HepG2 (cell line): ENCODE measurements around the gene KRTAP4-16. TPM values are rescaled to one million over a fixed set of nuclear protein-coding genes. Genes with fewer than 3 reads are reported as not detected.
"Not testable (repeated sequence)": the region's sequence is repeated elsewhere in the genome, so short reads cannot be mapped to it uniquely, and the experiment has no call there.

Source experiments
- ATAC-seq: fragments of 200-7000 bp; cut with Tn5 transposase; 3 replicates; pipeline ENCODE4 v1.9.1; 2020; ENCODE audit warnings: mild to moderate bottlenecking, moderate library complexity
- BruUV-seq: library from RNA; stranded (reverse); fragments of 400-500 nt; replicated peaks from 2 replicates; lab custom pipeline; 2021; lab: Mats Ljungman, UMichigan
- CTCF ChIA-PET: fragments of 300-600 bp; formaldehyde crosslinking; extraction: SDS; loops from one replicate; lab custom pipeline; 2021; ENCODE audit warnings: low total read pairs, inconsistent platforms, low intra/inter-chr PET ratio; lab: Yijun Ruan, JAX
- POLR2A ChIA-PET: fragments of 350-600 bp; sonication (Branson Sonifier 250); formaldehyde crosslinking; loops from one replicate; lab custom pipeline; 2020; ENCODE audit warnings: antibody characterized with exemption, inconsistent platforms; lab: Yijun Ruan, JAX
- DNase-seq: peaks from one replicate; pipeline ENCODE4 v3.0.0-alpha.2; 2015; ENCODE audit warnings: low spot score
- FAIRE-seq: peaks from 3 replicates; lab custom pipeline; 2011; peaks lifted over from hg19 to GRCh38; lab: Jason Lieb, UNC
- H2AFZ ChIP-seq: one replicate; pipeline ENCODE4 v1.6.1; 2011; ENCODE audit warnings: low read length, inconsistent platforms
- H3K27ac ChIP-seq: fragments of 300-600 bp; 3 replicates; pipeline ENCODE4 v1.8.0; 2011; ENCODE audit warnings: mixed run types, mild to moderate bottlenecking, mixed read lengths, low read length, inconsistent platforms; ENCODE audit not compliant: insufficient read depth; ENCODE audit errors: extremely low read length
- H3K27me3 ChIP-seq, 2 experiments: fragments of 200-600 bp in 1 of 2; 2 replicates in 1 of 2; 3 replicates in 1 of 2; pipeline versions ENCODE4 v1.6.0 to v1.8.0; 2011; ENCODE audit warnings: low read length in 2 of 2, mild to moderate bottlenecking in 2 of 2, moderate library complexity in 2 of 2, inconsistent platforms in 1 of 2; ENCODE audit not compliant: insufficient read depth in 2 of 2, control insufficient read depth in 1 of 2
- H3K36me3 ChIP-seq, 2 experiments: fragments of 200-600 bp in 1 of 2; replicated peaks in 1 of 2; 2 replicates in 1 of 2; 3 replicates in 1 of 2; pipeline versions ENCODE4 v1.5.1 to v1.8.0; 2011; ENCODE audit warnings: low read length in 2 of 2, inconsistent platforms in 1 of 2; ENCODE audit not compliant: insufficient read depth in 2 of 2, control insufficient read depth in 1 of 2
- H3K4me1 ChIP-seq: 2 replicates; pipeline ENCODE4 v1.5.1; 2012; ENCODE audit warnings: low read length, inconsistent platforms; ENCODE audit not compliant: insufficient read depth
- H3K4me2 ChIP-seq: 2 replicates; pipeline ENCODE4 v1.6.0; 2011; ENCODE audit warnings: low read depth, low read length, inconsistent platforms
- H3K4me3 ChIP-seq, 3 experiments: fragments of 200-600 bp in 1 of 3; sonication (generic), shearing (Covaris generic) in 1 of 3; replicated peaks in 1 of 3; 2 replicates each; pipeline ENCODE4 v1.5.1; 2011 to 2016; ENCODE audit warnings: low read length in 3 of 3, inconsistent platforms in 2 of 3, low read depth in 2 of 3, mild to moderate bottlenecking in 2 of 3, control low read depth in 1 of 3, mixed read lengths in 1 of 3; ENCODE audit not compliant: insufficient read depth in 1 of 3
- H3K79me2 ChIP-seq: one replicate; pipeline ENCODE4 v1.6.1; 2011; ENCODE audit warnings: low read length, inconsistent platforms; ENCODE audit not compliant: insufficient read depth
- H3K9ac ChIP-seq: 2 replicates; pipeline ENCODE4 v1.6.0; 2011; ENCODE audit warnings: mild to moderate bottlenecking, low read depth, low read length, inconsistent platforms; ENCODE audit not compliant: insufficient read depth
- H3K9me3 ChIP-seq: 2 replicates; pipeline ENCODE4 v1.5.1; 2012; ENCODE audit warnings: mild to moderate bottlenecking, low read length
- H4K20me1 ChIP-seq: 2 replicates; pipeline ENCODE4 v1.6.0; 2011; ENCODE audit warnings: inconsistent platforms, mild to moderate bottlenecking, low read length, moderate library complexity; ENCODE audit not compliant: insufficient read depth
- HCFC1 ChIP-seq: fragments of 150-350 bp; IDR thresholded peaks from 2 replicates; pipeline ENCODE4 v1.6.1; 2014; ENCODE audit warnings: low read depth, low read length
- HNRNPL ChIP-seq: fragments of 200-400 bp; formaldehyde crosslinking; IDR thresholded peaks from 2 replicates; pipeline ENCODE4 v1.6.1; 2017; ENCODE audit warnings: mild to moderate bottlenecking, low read depth, low read length
- KLF15 ChIP-seq: sonication (generic); formaldehyde crosslinking; IDR thresholded peaks from 2 replicates; pipeline ENCODE4 v1.8.1; 2023; ENCODE audit warnings: borderline replicate concordance, mild to moderate bottlenecking, inconsistent platforms, missing genetic modification reagents, mixed read lengths
- NFE2L2 ChIP-seq: fragments of 150-350 bp; IDR thresholded peaks from 2 replicates; pipeline ENCODE4 v1.6.1; 2014; ENCODE audit warnings: low read length
- RBM39 ChIP-seq: fragments of 200-400 bp; formaldehyde crosslinking; IDR thresholded peaks from one replicate; pipeline ENCODE4 v1.6.1; 2018; ENCODE audit warnings: antibody characterized with exemption, mild to moderate bottlenecking, low read depth, low read length; ENCODE audit not compliant: poor library complexity, severe bottlenecking
- RELA ChIP-seq: sonication (generic); formaldehyde crosslinking; IDR thresholded peaks from 2 replicates; pipeline ENCODE4 v1.4.0; 2020; ENCODE audit warnings: missing genetic modification reagents
- RFX1 ChIP-seq: fragments of 450-650 bp; IDR thresholded peaks from 2 replicates; pipeline ENCODE4 v1.6.1; 2017
- SAFB2 ChIP-seq: sonication (generic); formaldehyde crosslinking; IDR thresholded peaks from 2 replicates; pipeline ENCODE4 v1.5.1; 2020; ENCODE audit warnings: missing genetic modification reagents, low read depth, mild to moderate bottlenecking, borderline replicate concordance
- SKI ChIP-seq: fragments of 450-650 bp; IDR thresholded peaks from one replicate; pipeline ENCODE4 v1.6.1; 2018; ENCODE audit warnings: mild to moderate bottlenecking; ENCODE audit not compliant: partially characterized antibody
- ZNF225 ChIP-seq: sonication (generic); formaldehyde crosslinking; IDR thresholded peaks from 2 replicates; pipeline ENCODE4 v1.4.0; 2020; ENCODE audit warnings: mild to moderate bottlenecking, missing genetic modification reagents
- ZNF557 ChIP-seq: sonication (generic); formaldehyde crosslinking; IDR thresholded peaks from 2 replicates; pipeline ENCODE4 v1.4.0; 2020; ENCODE audit warnings: missing genetic modification reagents
- ZSCAN29 ChIP-seq: sonication (generic); formaldehyde crosslinking; conservative IDR thresholded peaks from 2 replicates; pipeline ENCODE4 v1.4.0; 2020; ENCODE audit warnings: mild to moderate bottlenecking, missing genetic modification reagents
- WGBS: methylation state at CpG from one replicate; pipeline ENCODE4 v1.1.6; 2017; ENCODE audit warnings: low lambda C conversion rate; 5-methylcytosine and 5-hydroxymethylcytosine counted together
- in situ Hi-C: cut with HindIII; loops from 2 replicates; pipeline ENCODE4 v1.10.0; 2017; ENCODE audit warnings: low pct_unique_long_range_greater_than_20kb; ENCODE audit not compliant: extremely low pct_ligation_motif_present
- intact Hi-C: fragments of 100-400 bp; cut with micrococcal nuclease; formaldehyde crosslinking; loops from one replicate; pipeline ENCODE4 v1.10.0; 2022; ENCODE audit not compliant: unreplicated experiment
- polyA plus RNA-seq, 8 experiments: library from polyadenylated mRNA; depleted of rRNA in 3 of 8; stranded (reverse) in 7 of 8; unstranded in 1 of 8; fragments of >200 nt; fragmentation: Illumina TruSeq in 4 of 8; extraction: Trizol in 4 of 8; gene quantifications; 2 replicates each; pipeline versions ENCODE4 v1.2.1 to v1.2.3, GENCODE V29; 2011 to 2016; ENCODE audit warnings: low read depth in 4 of 8, missing spikeins in 1 of 8, mixed read lengths in 1 of 8; ENCODE audit not compliant: insufficient read depth in 1 of 8
- total RNA-seq, 5 experiments: library from RNA; depleted of rRNA; stranded (reverse); fragments of >200 nt; fragmentation: Illumina TruSeq; extraction: Trizol; gene quantifications; 2 replicates each; pipeline ENCODE4 v1.2.3, GENCODE V29; 2016; ENCODE audit warnings: low read depth in 1 of 5
- TF ChIP-seq, protein P1 (sequence below): IDR thresholded peaks from 2 replicates; pipeline ENCODE4 v1.6.1; 2012; ENCODE audit warnings: low read length, improper control_type of control experiment
- TF ChIP-seq, protein P2 (sequence below): sonication (generic); formaldehyde crosslinking; IDR thresholded peaks from 2 replicates; pipeline ENCODE4 v1.4.0; 2020; ENCODE audit warnings: missing genetic modification reagents

The KRTAP4-16 gene
- total and polyA plus RNA-seq, 2 of the 13 experiments (the other 11 are each of a cell fraction or from before 2014, with no cell fraction given): not detected

DNA sequence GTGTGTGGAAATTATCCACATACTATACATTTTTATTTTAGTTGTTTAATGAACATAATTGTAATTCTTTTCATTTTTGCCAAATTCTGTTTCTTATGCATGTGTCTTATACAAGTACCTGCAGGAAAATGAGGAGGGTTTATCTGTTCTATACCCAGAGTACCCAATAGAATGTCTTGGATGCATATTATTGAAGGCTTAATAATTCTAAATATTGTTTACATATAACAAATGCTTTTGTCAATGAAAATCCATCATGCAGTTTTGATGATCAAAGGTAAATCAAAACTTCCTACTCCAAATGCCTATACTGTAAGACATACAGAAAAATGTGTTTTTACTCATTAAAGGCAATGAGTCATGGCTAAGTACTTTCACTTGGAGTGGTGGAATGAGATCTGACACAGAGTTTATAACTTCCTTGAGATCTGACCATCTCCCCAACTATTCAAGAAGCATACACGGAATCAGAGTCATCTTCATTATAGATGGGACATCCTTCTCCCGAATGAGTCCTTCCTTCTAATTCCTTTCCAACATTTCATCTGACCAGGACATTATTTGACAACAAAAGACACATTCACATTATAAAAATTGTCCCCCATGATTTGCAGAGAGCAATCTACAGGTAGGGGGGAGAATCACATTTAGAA is 2.5 kb upstream of the KRTAP4-16 start:
- H3K27ac ChIP-seq, POLR2A ChIA-PET, H3K36me3 ChIP-seq, H3K4me2 ChIP-seq, H2AFZ ChIP-seq, in situ Hi-C loops, FAIRE-seq, H3K9ac ChIP-seq, H3K27me3 ChIP-seq, CTCF ChIA-PET, H3K4me3 ChIP-seq, DNase-seq, H4K20me1 ChIP-seq, intact Hi-C loops, BruUV-seq, H3K79me2 ChIP-seq, ATAC-seq, H3K9me3 ChIP-seq, H3K4me1 ChIP-seq: not testable (repeated sequence)
- 9% methylated on average over 2 of the region's 2 CpGs for WGBS

DNA sequence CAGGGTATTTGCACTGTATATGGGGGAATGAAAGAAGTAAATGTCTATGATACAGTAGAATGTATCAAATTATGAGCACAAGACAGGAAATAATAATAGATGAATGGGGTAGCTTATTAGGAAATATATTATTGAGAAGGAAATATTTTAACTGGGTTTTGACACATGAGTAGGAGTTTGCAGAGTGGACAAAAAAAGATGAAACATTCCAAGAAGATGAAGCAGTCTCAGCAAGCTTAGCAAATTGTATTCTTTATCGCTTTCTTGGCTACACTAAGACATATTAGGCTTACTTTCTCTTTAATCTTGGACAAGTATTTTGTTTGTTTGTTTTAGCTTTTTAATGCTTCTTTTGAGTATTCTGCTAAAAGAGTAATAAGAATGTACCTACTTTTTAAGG is 1.9 kb upstream of the KRTAP4-16 start:
- ChIA-PET POLR2A (no interaction called here), CTCF (no interaction called here)
- H3K4me2 ChIP-seq: no peak overlapping the region
- FAIRE-seq: no peak
- H3K9ac ChIP-seq: no peak overlapping the region
- no TSS peak for BruUV-seq
- 91% methylated on average over 1 of the region's 1 CpG for WGBS
- H3K27ac ChIP-seq: no peak overlapping the region
- no peaks in the 10 kb centered on the region for H3K36me3 ChIP-seq
- no peaks in the 10 kb centered on the region for H3K79me2 ChIP-seq
- no peak for DNase-seq
- no peak overlapping the region for H2AFZ ChIP-seq
- peaks cover 0 to 5% of the 10 kb centered on the region in 2 experiments; a peak in 2 of 5 replicates for H3K27me3 ChIP-seq
- H3K4me3 ChIP-seq: no peak overlapping the region
- no peaks in the 10 kb centered on the region for H4K20me1 ChIP-seq
- no peak for ATAC-seq
- H3K4me1 ChIP-seq: no peaks in the 10 kb centered on the region
- intact Hi-C loops: no loop called here
- H3K9me3 ChIP-seq: no peaks in the 10 kb centered on the region
- in situ Hi-C loops: no loop called here
- no peak for TF ChIP-seq SKI
- TF ChIP-seq SAFB2 (CRISPR knock-in tag): no peak
- TF ChIP-seq ZSCAN29 (CRISPR knock-in tag): no peak
- no peak for TF ChIP-seq RFX1
- no peak for TF ChIP-seq ZNF557 (CRISPR knock-in tag)
- no peak for TF ChIP-seq NFE2L2
- no peak for TF ChIP-seq KLF15
- TF ChIP-seq HNRNPL: no peak
- TF ChIP-seq ZNF225 (CRISPR knock-in tag): no peak
- TF ChIP-seq, protein P1, sequence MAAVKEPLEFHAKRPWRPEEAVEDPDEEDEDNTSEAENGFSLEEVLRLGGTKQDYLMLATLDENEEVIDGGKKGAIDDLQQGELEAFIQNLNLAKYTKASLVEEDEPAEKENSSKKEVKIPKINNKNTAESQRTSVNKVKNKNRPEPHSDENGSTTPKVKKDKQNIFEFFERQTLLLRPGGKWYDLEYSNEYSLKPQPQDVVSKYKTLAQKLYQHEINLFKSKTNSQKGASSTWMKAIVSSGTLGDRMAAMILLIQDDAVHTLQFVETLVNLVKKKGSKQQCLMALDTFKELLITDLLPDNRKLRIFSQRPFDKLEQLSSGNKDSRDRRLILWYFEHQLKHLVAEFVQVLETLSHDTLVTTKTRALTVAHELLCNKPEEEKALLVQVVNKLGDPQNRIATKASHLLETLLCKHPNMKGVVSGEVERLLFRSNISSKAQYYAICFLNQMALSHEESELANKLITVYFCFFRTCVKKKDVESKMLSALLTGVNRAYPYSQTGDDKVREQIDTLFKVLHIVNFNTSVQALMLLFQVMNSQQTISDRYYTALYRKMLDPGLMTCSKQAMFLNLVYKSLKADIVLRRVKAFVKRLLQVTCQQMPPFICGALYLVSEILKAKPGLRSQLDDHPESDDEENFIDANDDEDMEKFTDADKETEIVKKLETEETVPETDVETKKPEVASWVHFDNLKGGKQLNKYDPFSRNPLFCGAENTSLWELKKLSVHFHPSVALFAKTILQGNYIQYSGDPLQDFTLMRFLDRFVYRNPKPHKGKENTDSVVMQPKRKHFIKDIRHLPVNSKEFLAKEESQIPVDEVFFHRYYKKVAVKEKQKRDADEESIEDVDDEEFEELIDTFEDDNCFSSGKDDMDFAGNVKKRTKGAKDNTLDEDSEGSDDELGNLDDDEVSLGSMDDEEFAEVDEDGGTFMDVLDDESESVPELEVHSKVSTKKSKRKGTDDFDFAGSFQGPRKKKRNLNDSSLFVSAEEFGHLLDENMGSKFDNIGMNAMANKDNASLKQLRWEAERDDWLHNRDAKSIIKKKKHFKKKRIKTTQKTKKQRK: no peak
- TF ChIP-seq RBM39: no peak
- TF ChIP-seq RELA: no peak
- TF ChIP-seq, protein P2, sequence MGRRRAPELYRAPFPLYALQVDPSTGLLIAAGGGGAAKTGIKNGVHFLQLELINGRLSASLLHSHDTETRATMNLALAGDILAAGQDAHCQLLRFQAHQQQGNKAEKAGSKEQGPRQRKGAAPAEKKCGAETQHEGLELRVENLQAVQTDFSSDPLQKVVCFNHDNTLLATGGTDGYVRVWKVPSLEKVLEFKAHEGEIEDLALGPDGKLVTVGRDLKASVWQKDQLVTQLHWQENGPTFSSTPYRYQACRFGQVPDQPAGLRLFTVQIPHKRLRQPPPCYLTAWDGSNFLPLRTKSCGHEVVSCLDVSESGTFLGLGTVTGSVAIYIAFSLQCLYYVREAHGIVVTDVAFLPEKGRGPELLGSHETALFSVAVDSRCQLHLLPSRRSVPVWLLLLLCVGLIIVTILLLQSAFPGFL (CRISPR knock-in tag): no peak
- no peak for TF ChIP-seq HCFC1
